M059J (cell line): ENCODE data around the gene PRDM8. TPM values are rescaled to one million over a fixed set of nuclear protein-coding genes. Genes with fewer than 3 reads are reported as not detected.

ENCODE experiments used
- DNase-seq: peaks from one replicate; pipeline ENCODE4 v3.0.0-alpha.2; 2012; ENCODE audit warnings: low read depth
- total RNA-seq: library from RNA; depleted of rRNA; stranded (reverse); fragments of >200 nt; shearing (Covaris generic); gene quantifications from 2 replicates; pipeline ENCODE4 v1.2.3, GENCODE V29; 2014

Gene PRDM8
- total RNA-seq, 1 experiment from 2014 or later = 5.5 TPM

GRCh38 chr4:80183250-80184052 is 13.9 kb upstream of the PRDM8 start:
- peak; percentile 34 for DNase-seq

GRCh38 chr4:80184053-80184824 is 13.1 kb upstream of the PRDM8 start:
- peak; percentile 78 for DNase-seq

GRCh38 chr4:80184825-80185756 is 12.2 kb upstream of the PRDM8 start:
- peak; percentile 9 for DNase-seq

- DNase-seq = no peak
Observed at GRCh38 chr4:80185787-80186548, 11.3 kb upstream of the PRDM8 start.

GRCh38 chr4:80186676-80187075 is 10.6 kb upstream of the PRDM8 start:
- DNase-seq = peak; percentile 20

- DNase-seq = no peak
Observed at GRCh38 chr4:80187677-80188076, 9.6 kb upstream of the PRDM8 start.

- DNase-seq = no peak
Observed at GRCh38 chr4:80188457-80188800, 8.9 kb upstream of the PRDM8 start.

- DNase-seq = no peak
Observed at GRCh38 chr4:80188801-80189458, 8.4 kb upstream of the PRDM8 start.

- no peak for DNase-seq
Observed at GRCh38 chr4:80189581-80189955, 7.7 kb upstream of the PRDM8 start.

- DNase-seq = no peak
Observed at GRCh38 chr4:80189956-80190677, 7.2 kb upstream of the PRDM8 start.

- no peak for DNase-seq
Observed at GRCh38 chr4:80192252-80192866, 4.9 kb upstream of the PRDM8 start.

- peak; percentile 69 for DNase-seq
Observed at GRCh38 chr4:80192937-80193336, 4.4 kb upstream of the PRDM8 start.

- DNase-seq = no peak
Observed at GRCh38 chr4:80195441-80196140, 1.7 kb upstream of the PRDM8 start.

GRCh38 chr4:80196259-80196921 is 913 bp upstream of the PRDM8 start:
- no peak for DNase-seq

GRCh38 chr4:80197601-80198440 is 518 bp downstream of the PRDM8 start:
- DNase-seq = peak; percentile 31

GRCh38 chr4:80198441-80198837 is 1.1 kb downstream of the PRDM8 start:
- DNase-seq = no peak

GRCh38 chr4:80199004-80199560 is 1.8 kb downstream of the PRDM8 start:
- DNase-seq = no peak
